ENCODE data around the gene MAP4K2. TPM values are rescaled to one million over a fixed set of nuclear protein-coding genes. Genes with fewer than 3 reads are reported as not detected.

Gene MAP4K2
- total RNA-seq, 2 experiments from 2014 or later: 86.6 to 91.2 TPM

DNA sequence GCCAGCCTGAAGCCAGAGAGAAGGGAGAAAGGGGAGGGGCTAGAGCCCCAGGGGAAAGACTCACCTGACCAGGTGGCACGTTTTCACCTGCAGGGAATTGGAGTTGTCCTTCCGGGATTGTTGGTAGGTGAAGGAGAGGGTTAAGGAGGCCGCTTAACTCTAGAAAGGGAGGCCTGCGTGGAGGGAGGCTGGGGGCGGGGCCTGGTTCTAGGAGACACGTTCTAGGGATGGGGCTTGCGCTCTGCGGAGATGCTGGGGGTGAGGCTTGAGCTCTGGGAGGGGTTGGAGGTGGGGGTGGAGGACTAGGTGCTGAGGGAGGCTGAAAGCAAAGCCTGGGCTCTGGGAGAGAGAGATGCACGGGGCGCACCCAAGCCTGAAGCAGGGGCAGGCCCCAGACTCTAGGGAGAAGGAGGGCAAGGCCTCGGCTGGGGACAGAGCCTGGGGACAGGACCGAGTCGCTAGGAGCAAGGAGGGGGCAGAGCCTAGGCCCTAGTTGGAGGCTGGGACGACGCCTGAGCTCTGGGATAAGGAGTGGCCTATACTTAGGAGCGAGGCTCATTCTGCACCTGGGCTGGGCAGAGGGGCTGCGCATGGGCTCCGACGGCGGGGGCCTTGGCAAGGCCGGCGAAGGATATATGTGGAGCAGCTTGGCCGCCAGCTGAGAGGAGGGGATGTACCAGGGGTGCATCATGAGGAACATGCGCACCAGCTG is 61.5 kb downstream of the MAP4K2 start:
- H3K4me1 Mint-ChIP-seq: peaks cover 29% of the 10 kb centered on the region
- ChIA-PET CTCF (interaction anchor here (0.7 to 3.8 kb wide), 7 partner anchors 13 to 231 kb away, joined by 3 to 25 read pairs (median 5); partner anchors contain the start of genes MAJIN and SF1), POLR2A (no interaction called here)
- H3K27ac Mint-ChIP-seq: peak overlapping the region; percentile 54
- H3K36me3 Mint-ChIP-seq (ENCODE audit: low read depth): peaks cover 42% of the 10 kb centered on the region
- H3K4me3 Mint-ChIP-seq: peak overlapping the region; percentile 71
- H3K9me3 Mint-ChIP-seq: no peaks in the 10 kb centered on the region
- no peak for DNase-seq
- no peaks in the 10 kb centered on the region for H3K27me3 Mint-ChIP-seq

DNA sequence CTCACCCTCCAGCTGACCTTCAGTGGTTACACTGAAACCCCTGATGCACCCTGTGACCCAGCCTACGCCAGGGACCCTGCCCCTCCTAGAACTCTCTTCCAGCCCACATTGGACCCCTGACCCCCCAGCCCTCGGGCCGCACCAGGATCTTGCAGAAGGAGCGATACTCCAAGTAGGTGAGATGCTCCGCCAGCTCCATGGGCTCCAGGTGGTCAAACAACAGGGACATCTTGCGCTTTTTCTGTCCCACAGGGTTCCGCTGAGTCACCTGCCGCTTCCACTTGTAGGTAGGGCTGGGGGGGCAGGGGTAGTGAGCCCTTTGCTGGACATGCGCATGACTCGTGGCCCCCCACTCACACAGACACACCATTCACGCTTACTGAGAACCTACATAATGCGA is 63.1 kb downstream of the MAP4K2 start:
- DNase-seq: no peak
- ChIA-PET POLR2A (no interaction called here), CTCF (interaction anchor here (0.5 to 1.2 kb wide), 4 partner anchors 18 to 527 kb away, joined by 3 read pairs; partner anchors contain the start of genes ARL2 and SF1)
- Mint-ChIP-seq H3K4me3 (no peak overlapping the region), H3K36me3 (ENCODE audit: low read depth) (peaks cover 52% of the 10 kb centered on the region), H3K27ac (no peak overlapping the region), H3K27me3 (no peaks in the 10 kb centered on the region), H3K4me1 (peaks cover 30% of the 10 kb centered on the region), H3K9me3 (no peaks in the 10 kb centered on the region)

DNA sequence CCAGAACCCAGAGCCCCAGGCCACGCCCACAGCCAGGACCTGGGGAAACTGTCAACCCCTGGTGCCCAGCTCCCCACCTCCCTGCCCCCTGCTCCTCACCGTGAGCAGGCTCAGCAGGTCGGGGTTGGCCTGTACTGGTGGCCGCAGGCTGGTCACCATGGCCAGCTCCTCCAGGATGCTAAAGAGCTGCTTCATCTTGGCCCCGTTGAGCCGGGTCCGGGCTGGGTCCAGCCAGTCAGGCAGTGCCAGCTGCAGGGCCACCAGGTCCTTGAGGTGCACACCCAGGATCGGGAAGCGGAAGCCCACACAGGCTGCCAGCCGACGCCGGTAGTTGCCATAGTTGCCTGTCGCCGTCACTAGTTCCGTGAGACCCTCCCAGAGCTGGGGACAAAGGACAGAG is 66.4 kb downstream of the MAP4K2 start:
- DNase-seq: no peak
- Mint-ChIP-seq H3K27ac (no peak overlapping the region), H3K9me3 (no peaks in the 10 kb centered on the region), H3K36me3 (ENCODE audit: low read depth) (peaks cover 61% of the 10 kb centered on the region), H3K4me3 (no peak overlapping the region), H3K4me1 (peaks cover 33% of the 10 kb centered on the region), H3K27me3 (no peaks in the 10 kb centered on the region)
- ChIA-PET POLR2A (interaction anchor here (0.7 kb wide), 1 partner anchor 299 kb away, joined by 3 read pairs; no protein-coding TSS in a partner anchor), CTCF (interaction anchor here (0.6 to 1.5 kb wide), 3 partner anchors 10 to 76 kb away, joined by 3 read pairs; no protein-coding TSS in a partner anchor)

DNA sequence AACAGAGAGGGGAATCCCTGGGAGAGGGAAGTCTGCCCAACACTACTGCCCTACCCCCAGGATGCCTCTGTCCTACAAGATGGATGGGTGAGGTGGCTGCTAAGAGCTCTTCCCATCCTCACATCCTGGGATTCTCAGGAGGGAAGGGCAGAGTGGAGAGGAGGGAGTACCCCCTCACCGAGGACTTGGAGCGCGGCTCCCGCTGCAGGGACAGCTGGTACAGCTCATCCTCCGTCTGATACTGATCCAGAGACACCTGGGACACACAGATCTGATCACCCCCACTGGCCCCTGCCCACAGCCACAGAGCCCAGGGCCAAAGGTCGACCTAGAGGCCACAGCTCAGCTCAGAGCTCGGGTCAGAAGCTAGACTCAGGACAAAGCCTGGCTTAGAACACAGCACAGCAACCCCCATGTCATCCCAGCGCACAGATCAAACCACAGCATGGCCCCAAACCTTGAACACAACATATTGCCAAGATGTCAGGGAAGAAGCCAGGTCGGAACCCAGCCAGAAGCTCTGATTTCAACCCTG is 67.2 kb downstream of the MAP4K2 start:
- H3K9me3 Mint-ChIP-seq: no peaks in the 10 kb centered on the region
- POLR2A ChIA-PET: interaction anchor here (0.7 kb wide), 1 partner anchor 299 kb away, joined by 3 read pairs; no protein-coding TSS in a partner anchor

More for the DNA sequence above, 67.2 kb downstream of the MAP4K2 start:
- peaks cover 60% of the 10 kb centered on the region for H3K36me3 Mint-ChIP-seq (ENCODE audit: low read depth)
- DNase-seq: no peak
- H3K4me3 Mint-ChIP-seq: no peak overlapping the region
- no peaks in the 10 kb centered on the region for H3K27me3 Mint-ChIP-seq
- peaks cover 25% of the 10 kb centered on the region for H3K4me1 Mint-ChIP-seq
- CTCF ChIA-PET: interaction anchor here (1.1 to 2.1 kb wide), 3 partner anchors 9 to 77 kb away, joined by 3 to 8 read pairs (median 3); no protein-coding TSS in a partner anchor
- no peak overlapping the region for H3K27ac Mint-ChIP-seq

Other genes starting within 250 kb of the MAP4K2 start
- gene SLC22A11, start 247.3 kb downstream of the MAP4K2 start, total RNA-seq: not detected
- gene SLC22A12, start 212.0 kb downstream of the MAP4K2 start, total RNA-seq: not detected
- under 1 TPM; 0.07 to 0.15 TPM for gene NRXN2, start 80.0 kb downstream of the MAP4K2 start, total RNA-seq
- gene RASGRP2, start 59.1 kb downstream of the MAP4K2 start, total RNA-seq: 100 to 1,000 TPM; 293 to 300 TPM
- gene PYGM, start 43.2 kb downstream of the MAP4K2 start, total RNA-seq: 1 to 10 TPM; 3.9 to 4.3 TPM
- gene SF1, start 24.7 kb downstream of the MAP4K2 start, total RNA-seq: 100 to 1,000 TPM; 435 to 456 TPM
- 10 to 100 TPM; 35.1 to 38.7 TPM for gene MEN1, start 7.3 kb upstream of the MAP4K2 start, total RNA-seq
- 1 to 10 TPM in 1 of 2 experiments, under 1 TPM in 1; 0.42 to 1.3 TPM for gene CDC42BPG, start 41.4 kb upstream of the MAP4K2 start, total RNA-seq
- 100 to 1,000 TPM; 131 to 149 TPM for gene EHD1, start 75.4 kb upstream of the MAP4K2 start, total RNA-seq
- 10 to 100 TPM; 23.0 to 25.7 TPM for gene ATG2A, start 114.0 kb upstream of the MAP4K2 start, total RNA-seq
- gene PPP2R5B, start 121.5 kb upstream of the MAP4K2 start, total RNA-seq: 10 to 100 TPM; 12.0 to 13.7 TPM
- gene GPHA2, start 132.7 kb upstream of the MAP4K2 start, total RNA-seq: not detected
- gene MAJIN, start 168.9 kb upstream of the MAP4K2 start, total RNA-seq: under 1 TPM; 0.20 to 0.54 TPM
- under 1 TPM in 1 of 2 experiments, not detected in 1; 0.10 TPM for gene BATF2, start 193.8 kb upstream of the MAP4K2 start, total RNA-seq
- gene ARL2, start 210.9 kb upstream of the MAP4K2 start, total RNA-seq: 10 to 100 TPM; 62.4 to 65.3 TPM
- gene SNX15, start 224.2 kb upstream of the MAP4K2 start, total RNA-seq: 10 to 100 TPM; 28.3 to 34.8 TPM
- gene SAC3D1, start 238.0 kb upstream of the MAP4K2 start, total RNA-seq: 10 to 100 TPM; 35.9 to 40.5 TPM

Data from activated CD4-positive, alpha-beta T cell treated with anti-CD3 and anti-CD28 coated beads, Interleukin-2, amount 10 ng/mL, durations not matched to agents 7 days and 5 days (primary cell).